Measurements from ENCODE around the gene ENTPD2. TPM values are rescaled to one million over a fixed set of nuclear protein-coding genes. Genes with fewer than 3 reads are reported as not detected.

ENTPD2 gene
- total and polyA plus RNA-seq, 4 donors = 5.7 to 50.7 (median 28.5) TPM

GRCh38 chr9:137017791-137018497 is 35.9 kb downstream of the ENTPD2 start:
- DNase-seq (ENCODE audit: low read depth in 4 of 6, low spot score in 6 of 6) = no peak
- WGBS (ENCODE audit: insufficient coverage) = 96% methylated on average over 36 of the region's 45 CpGs
- Histone ChIP-seq H3K27me3 (ENCODE audit: control insufficient read depth, insufficient read depth, low read length) (no peaks in the 10 kb centered on the region), H3K4me3 (ENCODE audit: low read depth, low read length) (no peak overlapping the region), H3K9me3 (ENCODE audit: control insufficient read depth, insufficient read depth, low read length) (no peaks in the 10 kb centered on the region), H3K27ac (ENCODE audit: low read depth, low read length) (no peak overlapping the region), H3K4me1 (ENCODE audit: control insufficient read depth, insufficient read depth, low read length) (peaks cover 5% of the 10 kb centered on the region), H3K36me3 (ENCODE audit: control insufficient read depth, insufficient read depth, low read length) (peaks cover 98% of the 10 kb centered on the region)

GRCh38 chr9:137017071-137017470 is 36.8 kb downstream of the ENTPD2 start:
- Histone ChIP-seq H3K4me1 (ENCODE audit: control insufficient read depth, insufficient read depth, low read length) (no peaks in the 10 kb centered on the region), H3K4me3 (ENCODE audit: low read depth, low read length) (no peak overlapping the region), H3K36me3 (ENCODE audit: control insufficient read depth, insufficient read depth, low read length) (peaks cover 98% of the 10 kb centered on the region), H3K27ac (ENCODE audit: low read depth, low read length) (no peak overlapping the region), H3K9me3 (ENCODE audit: control insufficient read depth, insufficient read depth, low read length) (no peaks in the 10 kb centered on the region), H3K27me3 (ENCODE audit: control insufficient read depth, insufficient read depth, low read length) (no peaks in the 10 kb centered on the region)
- 98% methylated on average over 28 of the region's 28 CpGs for WGBS (ENCODE audit: insufficient coverage)
- DNase-seq (ENCODE audit: low read depth in 4 of 6, low spot score in 6 of 6) = no peak

- H3K4me3 ChIP-seq (ENCODE audit: low read depth, low read length) = no peak overlapping the region
- H3K9me3 ChIP-seq (ENCODE audit: control insufficient read depth, insufficient read depth, low read length) = no peaks in the 10 kb centered on the region
- H3K27me3 ChIP-seq (ENCODE audit: control insufficient read depth, insufficient read depth, low read length) = no peaks in the 10 kb centered on the region
- 94% methylated on average over 14 of the region's 16 CpGs for WGBS (ENCODE audit: insufficient coverage)
- H3K4me1 ChIP-seq (ENCODE audit: control insufficient read depth, insufficient read depth, low read length) = no peaks in the 10 kb centered on the region
- no peak overlapping the region for H3K27ac ChIP-seq (ENCODE audit: low read depth, low read length)
- H3K36me3 ChIP-seq (ENCODE audit: control insufficient read depth, insufficient read depth, low read length) = peaks cover 98% of the 10 kb centered on the region
- no peak for DNase-seq (ENCODE audit: low read depth in 4 of 6, low spot score in 6 of 6)
These were observed 37.4 kb downstream of the ENTPD2 start for GRCh38 chr9:137016436-137016835.

- 96% methylated on average over 20 of the region's 21 CpGs for WGBS (ENCODE audit: insufficient coverage)
- H3K4me1 ChIP-seq (ENCODE audit: control insufficient read depth, insufficient read depth, low read length) = no peaks in the 10 kb centered on the region
- H3K27me3 ChIP-seq (ENCODE audit: control insufficient read depth, insufficient read depth, low read length) = no peaks in the 10 kb centered on the region
- no peak overlapping the region for H3K27ac ChIP-seq (ENCODE audit: low read depth, low read length)
- no peak for DNase-seq (ENCODE audit: low read depth in 4 of 6, low spot score in 6 of 6)
- no peaks in the 10 kb centered on the region for H3K9me3 ChIP-seq (ENCODE audit: control insufficient read depth, insufficient read depth, low read length)
- peaks cover 98% of the 10 kb centered on the region for H3K36me3 ChIP-seq (ENCODE audit: control insufficient read depth, insufficient read depth, low read length)
- no peak overlapping the region for H3K4me3 ChIP-seq (ENCODE audit: low read depth, low read length)
These were observed 37.9 kb downstream of the ENTPD2 start for GRCh38 chr9:137015976-137016375.

GRCh38 chr9:137015540-137015930 is 38.3 kb downstream of the ENTPD2 start:
- DNase-seq (ENCODE audit: low read depth in 4 of 6, low spot score in 6 of 6) = no peak
- Histone ChIP-seq H3K27me3 (ENCODE audit: control insufficient read depth, insufficient read depth, low read length) (no peaks in the 10 kb centered on the region), H3K4me1 (ENCODE audit: control insufficient read depth, insufficient read depth, low read length) (no peaks in the 10 kb centered on the region), H3K27ac (ENCODE audit: low read depth, low read length) (no peak overlapping the region), H3K4me3 (ENCODE audit: low read depth, low read length) (no peak overlapping the region), H3K9me3 (ENCODE audit: control insufficient read depth, insufficient read depth, low read length) (no peaks in the 10 kb centered on the region), H3K36me3 (ENCODE audit: control insufficient read depth, insufficient read depth, low read length) (peaks cover 98% of the 10 kb centered on the region)
- WGBS (ENCODE audit: insufficient coverage) = 96% methylated on average over 24 of the region's 25 CpGs

GRCh38 chr9:137014776-137015539 is 38.9 kb downstream of the ENTPD2 start:
- no peaks in the 10 kb centered on the region for H3K27me3 ChIP-seq (ENCODE audit: control insufficient read depth, insufficient read depth, low read length)
- H3K36me3 ChIP-seq (ENCODE audit: control insufficient read depth, insufficient read depth, low read length) = peaks cover 98% of the 10 kb centered on the region
- DNase-seq (ENCODE audit: low read depth in 4 of 6, low spot score in 6 of 6) = no peak
- H3K9me3 ChIP-seq (ENCODE audit: control insufficient read depth, insufficient read depth, low read length) = no peaks in the 10 kb centered on the region
- no peak overlapping the region for H3K4me3 ChIP-seq (ENCODE audit: low read depth, low read length)
- no peaks in the 10 kb centered on the region for H3K4me1 ChIP-seq (ENCODE audit: control insufficient read depth, insufficient read depth, low read length)
- H3K27ac ChIP-seq (ENCODE audit: low read depth, low read length) = no peak overlapping the region
- whole genome bisulfite sequencing (ENCODE audit: insufficient coverage) = 97% methylated on average over 35 of the region's 36 CpGs

GRCh38 chr9:137014166-137014565 is 39.7 kb downstream of the ENTPD2 start:
- peaks cover 98% of the 10 kb centered on the region for H3K36me3 ChIP-seq (ENCODE audit: control insufficient read depth, insufficient read depth, low read length)
- no peak for DNase-seq (ENCODE audit: low read depth in 4 of 6, low spot score in 6 of 6)
- no peaks in the 10 kb centered on the region for H3K27me3 ChIP-seq (ENCODE audit: control insufficient read depth, insufficient read depth, low read length)
- no peaks in the 10 kb centered on the region for H3K9me3 ChIP-seq (ENCODE audit: control insufficient read depth, insufficient read depth, low read length)
- H3K4me1 ChIP-seq (ENCODE audit: control insufficient read depth, insufficient read depth, low read length) = no peaks in the 10 kb centered on the region
- H3K27ac ChIP-seq (ENCODE audit: low read depth, low read length) = no peak overlapping the region
- 91% methylated on average over 23 of the region's 23 CpGs for WGBS (ENCODE audit: insufficient coverage)
- H3K4me3 ChIP-seq (ENCODE audit: low read depth, low read length) = no peak overlapping the region

GRCh38 chr9:137013571-137013940 is 40.3 kb downstream of the ENTPD2 start:
- H3K4me3 ChIP-seq (ENCODE audit: low read depth, low read length) = no peak overlapping the region
- H3K4me1 ChIP-seq (ENCODE audit: control insufficient read depth, insufficient read depth, low read length) = no peaks in the 10 kb centered on the region
- no peaks in the 10 kb centered on the region for H3K9me3 ChIP-seq (ENCODE audit: control insufficient read depth, insufficient read depth, low read length)
- H3K36me3 ChIP-seq (ENCODE audit: control insufficient read depth, insufficient read depth, low read length) = peaks cover 96% of the 10 kb centered on the region
- DNase-seq (ENCODE audit: low read depth in 4 of 6, low spot score in 6 of 6) = no peak
- H3K27ac ChIP-seq (ENCODE audit: low read depth, low read length) = no peak overlapping the region
- no peaks in the 10 kb centered on the region for H3K27me3 ChIP-seq (ENCODE audit: control insufficient read depth, insufficient read depth, low read length)
- 94% methylated on average over 19 of the region's 20 CpGs for WGBS (ENCODE audit: insufficient coverage)

GRCh38 chr9:137012694-137013570 is 40.9 kb downstream of the ENTPD2 start:
- H3K27ac ChIP-seq (ENCODE audit: low read depth, low read length) = no peak overlapping the region

More at GRCh38 chr9:137012694-137013570, 40.9 kb downstream of the ENTPD2 start:
- H3K4me3 ChIP-seq (ENCODE audit: low read depth, low read length) = no peak overlapping the region
- peaks cover 98% of the 10 kb centered on the region for H3K36me3 ChIP-seq (ENCODE audit: control insufficient read depth, insufficient read depth, low read length)
- DNase-seq (ENCODE audit: low read depth in 4 of 6, low spot score in 6 of 6) = no peak
- peaks cover 1% of the 10 kb centered on the region for H3K4me1 ChIP-seq (ENCODE audit: control insufficient read depth, insufficient read depth, low read length)
- WGBS (ENCODE audit: insufficient coverage) = 80% methylated on average over 47 of the region's 67 CpGs
- H3K9me3 ChIP-seq (ENCODE audit: control insufficient read depth, insufficient read depth, low read length) = no peaks in the 10 kb centered on the region
- no peaks in the 10 kb centered on the region for H3K27me3 ChIP-seq (ENCODE audit: control insufficient read depth, insufficient read depth, low read length)
